GM18858 (cell line): ENCODE data around the gene MED31.
"Not testable (repeated sequence)": the region's sequence is repeated elsewhere in the genome, so short reads cannot be mapped to it uniquely, and the experiment has no call there.

Experiments used
- ATAC-seq: cut with Tn5 transposase; IDR thresholded peaks from one replicate; pipeline ENCODE4 v1.9.1; 2021; ENCODE audit not compliant: unreplicated experiment

The MED31 gene

DNA sequence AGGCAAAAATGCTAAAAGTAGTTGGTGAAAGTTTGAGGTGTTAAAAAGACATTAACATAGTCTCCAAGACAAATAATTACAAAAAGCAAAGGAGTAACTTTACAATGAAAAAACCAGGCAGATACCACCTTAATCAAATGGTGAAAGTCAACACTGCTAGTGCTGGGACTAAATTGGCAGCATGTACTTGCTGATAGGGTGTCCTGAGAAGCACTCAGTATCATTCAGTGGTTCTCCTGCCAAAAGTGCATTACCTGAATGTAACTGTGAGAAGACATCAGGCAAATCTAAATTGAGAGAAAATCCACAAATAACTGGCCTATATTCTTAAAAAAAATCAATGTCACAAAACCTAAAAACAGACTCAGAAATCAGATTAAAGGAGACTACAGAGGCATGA, 18.9 kb downstream of the MED31 start:
- ATAC-seq: no peak

GRCh38 chr17:6630390-6630789, 21.0 kb downstream of the MED31 start:
- no peak for ATAC-seq

DNA sequence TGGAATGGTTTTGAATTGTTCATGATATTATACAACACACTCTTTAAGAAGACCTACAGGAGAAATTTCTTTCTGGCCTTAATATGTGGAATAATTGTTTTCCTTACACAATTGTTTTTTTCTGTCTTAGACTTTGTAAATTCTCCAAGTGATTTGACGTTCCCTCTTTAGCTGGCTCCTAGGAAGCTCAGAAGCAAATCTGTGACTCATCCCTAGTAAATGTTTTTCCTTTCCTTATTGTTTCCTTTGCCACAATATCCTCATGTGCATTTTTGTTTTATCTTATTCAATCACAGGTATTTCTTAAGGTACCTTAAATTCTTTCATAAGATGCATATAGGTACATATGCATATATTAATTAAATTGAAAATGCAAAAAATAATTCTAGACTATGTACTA, 24.4 kb downstream of the MED31 start:
- ATAC-seq: no peak

DNA sequence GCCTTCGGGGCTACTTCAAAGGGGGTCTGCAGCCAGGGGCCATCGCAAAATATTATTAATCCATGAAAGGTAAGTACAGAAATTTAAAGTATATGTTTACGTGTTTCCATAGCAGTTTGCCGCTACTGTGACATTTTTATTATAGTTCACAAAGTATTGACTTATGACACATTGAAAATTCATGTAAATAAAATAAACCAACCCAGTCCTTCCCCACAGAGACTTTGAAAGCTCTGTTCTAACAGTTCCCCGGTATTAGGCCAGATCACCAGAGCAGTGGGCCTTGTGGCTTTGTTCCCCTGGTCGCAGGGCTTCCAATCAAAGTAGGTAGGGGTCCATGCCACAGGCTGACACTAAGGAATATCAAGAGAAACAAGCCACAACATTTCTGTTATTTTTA, 24.8 kb downstream of the MED31 start:
- no peak for ATAC-seq

GRCh38 chr17:6623941-6624340, 27.5 kb downstream of the MED31 start:
- ATAC-seq: no peak

- no peak for ATAC-seq
These were observed 40.2 kb downstream of the MED31 start for GRCh38 chr17:6611231-6611630.

DNA sequence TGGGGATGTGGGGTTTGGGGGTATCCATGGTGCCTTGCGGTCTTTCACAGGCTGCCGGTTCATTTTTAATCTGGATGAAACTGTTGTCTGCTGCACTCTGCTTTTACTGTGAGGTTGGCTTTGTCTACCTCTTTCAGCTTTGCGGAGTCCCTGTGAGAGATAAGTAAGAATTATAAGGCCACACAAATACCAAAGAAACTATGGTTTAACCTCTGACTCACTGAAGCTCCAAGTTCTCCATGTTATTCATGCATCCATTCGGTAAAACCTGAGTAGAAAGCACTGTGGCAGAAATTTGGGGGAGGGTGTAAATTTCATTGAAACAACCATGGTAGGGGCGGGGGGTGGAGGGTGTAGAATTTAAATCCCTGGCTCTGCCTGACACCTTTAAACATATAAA, 41.4 kb downstream of the MED31 start:
- ATAC-seq: no peak

DNA sequence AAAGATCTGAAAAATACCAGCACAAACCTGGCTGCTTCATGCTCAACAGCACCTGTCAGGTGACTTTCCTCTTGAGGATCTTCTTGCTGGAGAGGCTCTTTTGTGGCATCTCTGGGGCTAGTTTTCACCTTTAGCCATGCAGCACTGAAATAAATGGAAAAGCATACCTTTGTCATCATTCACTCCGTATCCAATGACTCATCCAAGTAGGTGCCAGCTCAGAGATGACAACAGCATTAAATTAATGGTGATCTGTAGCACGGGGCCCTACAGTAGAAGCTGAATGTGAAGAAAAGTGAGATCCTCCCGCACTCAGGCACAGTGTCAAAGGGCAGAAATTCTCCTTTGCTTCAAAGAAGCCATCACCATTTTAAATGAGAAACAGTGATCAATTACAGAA, 43.1 kb downstream of the MED31 start:
- ATAC-seq: no peak

GRCh38 chr17:6605142-6605541, 46.3 kb downstream of the MED31 start:
- ATAC-seq: no peak

- no peak for ATAC-seq
These were observed 47.6 kb downstream of the MED31 start for GRCh38 chr17:6603744-6604325.

GRCh38 chr17:6602141-6602540, 49.3 kb downstream of the MED31 start:
- ATAC-seq: no peak

DNA sequence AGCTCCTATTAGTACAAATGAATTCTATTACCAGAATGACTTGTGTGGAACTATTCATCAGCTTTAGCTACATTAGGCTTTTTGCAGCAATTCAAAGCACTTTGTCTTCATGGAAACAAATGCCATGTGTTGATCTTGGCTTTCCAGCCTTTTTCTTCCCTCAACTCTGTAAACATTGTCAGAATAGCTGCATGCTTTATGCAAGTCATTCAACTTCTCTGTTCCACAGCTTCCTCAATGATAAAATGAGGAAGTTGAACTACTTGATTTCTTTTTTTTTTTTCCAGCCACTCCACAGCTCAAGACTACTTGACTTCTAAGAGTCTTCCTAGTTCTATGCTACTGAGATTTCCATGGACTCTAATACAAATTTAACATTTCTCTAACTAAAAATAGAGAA, 52.0 kb downstream of the MED31 start:
- no peak for ATAC-seq

DNA sequence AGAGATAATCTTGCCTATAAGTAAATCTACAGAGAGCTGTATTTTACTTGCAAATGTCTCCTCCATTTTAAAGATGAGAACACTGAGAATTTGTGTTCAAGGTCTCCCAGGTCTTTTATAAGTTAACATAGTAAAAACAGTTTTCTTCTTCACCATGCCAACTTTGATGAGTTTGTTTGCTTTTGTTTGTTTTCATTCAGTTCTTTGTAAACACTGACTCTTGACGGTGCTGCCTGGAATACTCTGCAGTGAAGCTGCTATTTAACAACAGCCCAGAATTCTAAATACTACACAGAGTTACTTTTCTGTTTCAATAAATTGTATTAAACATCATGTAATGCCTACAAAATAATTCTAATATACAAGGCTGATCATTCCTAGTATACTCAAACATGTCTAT, 53.7 kb downstream of the MED31 start:
- no peak for ATAC-seq

- no peak for ATAC-seq
These were observed 54.5 kb downstream of the MED31 start for GRCh38 chr17:6596941-6597340.

GRCh38 chr17:6596511-6596910, 54.9 kb downstream of the MED31 start:
- ATAC-seq: no peak

GRCh38 chr17:6596081-6596480, 55.3 kb downstream of the MED31 start:
- ATAC-seq: no peak

DNA sequence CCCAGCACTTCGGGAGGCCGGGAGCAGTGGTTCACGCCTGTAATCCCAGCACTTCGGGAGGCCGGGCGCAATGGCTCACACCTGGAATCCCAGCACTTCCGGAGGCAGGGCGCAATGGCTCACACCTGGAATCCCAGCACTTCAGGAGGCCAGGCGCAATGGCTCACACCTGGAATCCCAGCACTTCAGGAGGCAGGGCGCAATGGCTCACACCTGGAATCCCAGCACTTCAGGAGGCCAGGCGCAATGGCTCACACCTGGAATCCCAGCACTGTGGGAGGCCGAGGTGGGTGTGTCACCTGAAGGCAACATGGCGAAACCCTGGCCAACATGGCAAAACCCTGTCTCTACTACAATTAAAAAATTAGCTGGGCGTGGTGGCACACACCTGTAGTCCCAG, 58.0 kb downstream of the MED31 start:
- not testable (repeated sequence) for ATAC-seq
